Common myeloid progenitor, CD34-positive (primary cell): ENCODE results near the gene NQO2.
"Not testable (repeated sequence)": the region's sequence is repeated elsewhere in the genome, so short reads cannot be mapped to it uniquely, and the experiment has no call there.

Source experiments
- CTCF ChIA-PET: fragments of 350-600 bp; sonication (Branson Sonifier 250); formaldehyde crosslinking; loops from one replicate; lab custom pipeline; 2021; ENCODE audit warnings: antibody characterized with exemption; lab: Charles Lee
- POLR2A ChIA-PET: fragments of 350-600 bp; sonication (Branson Sonifier 250); formaldehyde crosslinking; loops from one replicate; lab custom pipeline; 2021; ENCODE audit warnings: antibody characterized with exemption; lab: Charles Lee
- DNase-seq, 3 donors: peaks; one replicate each; pipeline versions ENCODE4 v3.0.0 to v3.0.0-alpha.2; 2013
- H3K27ac ChIP-seq, 2 experiments: 1 replicate in 1 of 2; 2 replicates in 1 of 2; pipeline ENCODE4 v1.7.0; 2013; ENCODE audit warnings: inconsistent platforms in 2 of 2, low read length in 2 of 2, mild to moderate bottlenecking in 2 of 2, low read depth in 1 of 2, moderate library complexity in 1 of 2; ENCODE audit not compliant: severe bottlenecking in 2 of 2, insufficient read depth in 1 of 2, poor library complexity in 1 of 2
- H3K27me3 ChIP-seq, 5 experiments: replicated peaks in 2 of 5; 1 replicate in 3 of 5; 2 replicates in 2 of 5; pipeline versions ENCODE4 v1.6.1 to v1.7.0; 2013; ENCODE audit warnings: low read length in 4 of 5, mild to moderate bottlenecking in 2 of 5, moderate library complexity in 2 of 5, inconsistent platforms in 1 of 5; ENCODE audit not compliant: insufficient read depth in 5 of 5, control insufficient read depth in 4 of 5
- H3K36me3 ChIP-seq, 4 experiments: 1 replicate in 2 of 4; 2 replicates in 2 of 4; pipeline versions ENCODE4 v1.6.1 to v1.7.0; 2013; ENCODE audit warnings: low read length in 3 of 4, control low read depth in 1 of 4, mild to moderate bottlenecking in 1 of 4; ENCODE audit not compliant: control insufficient read depth in 4 of 4, insufficient read depth in 4 of 4
- H3K4me1 ChIP-seq, 4 experiments: 1 replicate in 3 of 4; 2 replicates in 1 of 4; pipeline versions ENCODE4 v1.6.1 to v1.7.1; 2013; ENCODE audit warnings: low read length in 3 of 4, mild to moderate bottlenecking in 3 of 4, control low read depth in 1 of 4, inconsistent platforms in 1 of 4, moderate library complexity in 1 of 4; ENCODE audit not compliant: control insufficient read depth in 4 of 4, insufficient read depth in 4 of 4; ENCODE audit errors: control extremely low read depth in 1 of 4
- H3K4me3 ChIP-seq, 7 experiments: 1 replicate in 4 of 7; 2 replicates in 3 of 7; pipeline versions ENCODE4 v1.5.1 to v1.7.0; 2013; ENCODE audit warnings: mild to moderate bottlenecking in 7 of 7, low read length in 6 of 7, moderate library complexity in 6 of 7, inconsistent platforms in 2 of 7, low read depth in 2 of 7, control low read depth in 1 of 7; ENCODE audit not compliant: insufficient read depth in 4 of 7, control insufficient read depth in 1 of 7; ENCODE audit errors: extremely low read depth in 1 of 7
- H3K9me3 ChIP-seq, 5 experiments: 1 replicate in 4 of 5; 2 replicates in 1 of 5; pipeline versions ENCODE4 v1.6.1 to v1.7.1; 2013; ENCODE audit warnings: low read length in 4 of 5, mild to moderate bottlenecking in 2 of 5, inconsistent platforms in 1 of 5, low read depth in 1 of 5, moderate library complexity in 1 of 5; ENCODE audit not compliant: control insufficient read depth in 4 of 5, insufficient read depth in 2 of 5; ENCODE audit errors: control extremely low read depth in 1 of 5
- WGBS: methylation state at CpG from one replicate; pipeline ENCODE4 v1.1.5; 2013; ENCODE audit not compliant: insufficient coverage; 5-methylcytosine and 5-hydroxymethylcytosine counted together

The NQO2 gene

DNA sequence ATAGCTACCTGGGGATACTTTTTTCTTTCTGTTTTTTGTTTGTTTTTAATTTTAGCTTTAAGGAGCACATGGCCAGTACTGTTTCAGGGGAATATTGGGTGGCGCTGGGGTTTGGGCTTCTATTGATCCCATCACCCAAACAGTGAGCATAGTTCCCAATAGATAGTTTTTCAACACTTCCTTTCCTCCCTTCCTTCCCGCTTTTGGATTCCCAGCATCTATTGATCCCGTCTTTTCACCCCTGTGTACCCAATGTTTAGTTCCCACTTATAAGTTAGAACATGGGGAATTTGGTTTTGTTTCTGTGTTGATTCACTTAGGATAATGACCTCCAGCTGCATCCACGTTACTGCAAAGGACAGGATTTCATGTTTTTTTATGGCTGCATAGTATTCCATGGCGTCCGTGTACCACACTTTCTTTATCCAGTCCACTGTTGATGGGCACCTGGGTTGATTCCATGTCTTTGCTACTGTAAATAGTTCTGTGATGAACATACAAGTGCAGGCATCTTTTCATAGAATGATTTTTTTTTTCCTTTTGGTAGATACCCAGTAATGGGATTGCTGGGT, 20.1 kb downstream of the NQO2 start:
- Histone ChIP-seq H3K9me3 (no peaks in the 10 kb centered on the region), H3K4me3 (no peak overlapping the region), H3K27ac (no peak overlapping the region), H3K27me3 (no peaks in the 10 kb centered on the region), H3K36me3 (peaks cover 3 to 31% (median 17%) of the 10 kb centered on the region in 4 experiments), H3K4me1 (peaks cover 3 to 39% (median 27%) of the 10 kb centered on the region in 4 experiments)
- WGBS, result 100% methylated on average over 1 of the region's 6 CpGs
- DNase-seq, result no peak
- ChIA-PET CTCF (interaction anchor here (0.8 to 3.2 kb wide), 5 partner anchors 10 to 33 kb away, joined by 3 to 18 read pairs (median 3); no protein-coding TSS in a partner anchor), POLR2A (interaction anchor here (1.0 kb wide), 1 partner anchor 30 kb away, joined by 3 read pairs; no protein-coding TSS in a partner anchor)

DNA sequence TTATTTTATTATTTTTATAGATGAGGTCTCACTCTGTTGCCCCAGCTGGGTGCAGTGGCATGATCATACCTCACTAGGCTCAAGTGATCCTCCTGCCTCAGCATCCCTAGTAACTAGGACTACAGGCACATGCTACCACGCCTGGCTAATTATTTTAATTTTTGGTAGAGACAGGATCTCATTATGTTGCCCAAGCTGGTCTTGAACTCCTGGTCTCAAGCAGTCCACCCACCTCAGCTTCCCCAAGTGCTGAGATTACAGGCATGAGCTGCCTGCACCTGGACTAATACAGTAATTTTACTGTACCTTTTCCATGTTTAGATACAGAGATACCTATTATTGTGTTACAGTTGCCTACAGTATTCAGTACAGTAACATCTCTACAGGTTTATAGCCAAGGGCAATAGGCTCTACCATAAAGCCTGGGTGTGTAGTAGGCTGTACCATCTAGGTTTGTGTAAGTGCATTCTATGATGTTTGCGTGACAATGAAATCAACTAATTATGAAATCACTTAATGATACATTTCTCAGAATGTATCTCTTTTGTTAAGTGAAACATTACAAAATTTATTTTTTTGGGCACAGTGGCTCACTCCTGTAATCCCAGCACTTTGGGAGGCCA, 21.4 kb downstream of the NQO2 start:
- Histone ChIP-seq H3K4me1 (peaks cover 6 to 51% (median 36%) of the 10 kb centered on the region in 4 experiments), H3K36me3 (peaks cover 0 to 19% (median 12%) of the 10 kb centered on the region in 4 experiments)
- CTCF ChIA-PET, result interaction anchor here (0.7 to 3.2 kb wide), 5 partner anchors 11 to 47 kb away, joined by 3 to 18 read pairs (median 4); partner anchors contain the start of gene RIPK1
- H3K9me3 ChIP-seq, DNase-seq, H3K27ac ChIP-seq, POLR2A ChIA-PET, H3K27me3 ChIP-seq, H3K4me3 ChIP-seq: not testable (repeated sequence)
- 100% methylated on average over 1 of the region's 2 CpGs for WGBS

DNA sequence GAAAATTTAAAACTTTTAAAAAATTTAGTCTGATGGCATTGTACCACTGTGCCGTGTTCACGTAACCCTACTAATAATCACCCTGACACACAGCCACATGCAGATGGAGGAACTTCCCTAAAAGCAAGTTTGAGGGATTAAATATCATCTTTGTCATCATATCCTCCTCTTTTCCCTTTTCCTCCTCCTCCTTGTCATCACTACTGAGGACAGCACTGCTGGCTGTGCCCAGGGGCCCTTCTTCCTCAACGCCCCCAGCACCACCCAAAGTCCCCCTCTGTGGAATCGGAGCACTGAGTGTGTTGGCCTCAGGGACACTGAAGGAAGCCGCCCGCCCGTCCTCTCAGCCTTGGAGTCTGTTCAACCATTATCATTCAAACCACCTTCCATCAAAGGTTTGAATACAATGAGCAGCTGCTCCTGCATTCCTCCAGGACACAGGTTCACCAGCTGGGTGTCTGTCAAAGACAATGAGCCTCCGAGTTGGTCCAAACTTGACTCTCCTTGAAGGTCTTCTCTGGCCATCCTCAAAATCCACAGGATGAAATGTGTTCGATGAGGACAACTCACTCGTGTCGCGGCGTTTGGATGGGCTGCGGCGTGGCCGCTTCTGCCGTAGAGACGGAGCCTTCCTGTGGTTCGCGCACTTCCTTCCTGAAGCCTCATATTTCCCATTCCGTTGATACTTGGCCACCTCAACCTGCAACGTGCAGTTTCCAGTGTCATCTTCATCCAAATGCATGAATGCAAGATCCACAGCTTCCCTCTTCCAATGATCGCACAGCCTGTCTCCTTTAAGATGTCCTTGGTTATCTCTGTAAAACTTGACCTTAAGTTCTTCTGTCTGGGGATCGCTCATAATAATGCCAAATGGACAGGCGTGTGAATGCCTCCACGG, 23.3 kb downstream of the NQO2 start:
- Histone ChIP-seq H3K4me3 (peak overlapping the region; percentile 42 to 74 (median 65)), H3K27ac (peak overlapping the region in 1 of 2 experiments; percentile 81), H3K9me3 (no peaks in the 10 kb centered on the region), H3K4me1 (peaks cover 10 to 64% (median 45%) of the 10 kb centered on the region in 4 experiments), H3K27me3 (no peaks in the 10 kb centered on the region), H3K36me3 (peaks cover 0 to 8% (median 5%) of the 10 kb centered on the region in 4 experiments)
- CTCF ChIA-PET, result interaction anchor here (0.9 to 2.8 kb wide), 3 partner anchors 16 to 41 kb away, joined by 3 to 12 read pairs (median 4); partner anchors contain the start of gene NQO2
- peak; percentile 14 to 59 (median 46) for DNase-seq
- POLR2A ChIA-PET, result interaction anchor here (0.9 to 1.8 kb wide), 3 partner anchors 12 to 31 kb away, joined by 3 to 9 read pairs (median 4); no protein-coding TSS in a partner anchor
- 14% methylated on average over 26 of the region's 26 CpGs for WGBS

DNA sequence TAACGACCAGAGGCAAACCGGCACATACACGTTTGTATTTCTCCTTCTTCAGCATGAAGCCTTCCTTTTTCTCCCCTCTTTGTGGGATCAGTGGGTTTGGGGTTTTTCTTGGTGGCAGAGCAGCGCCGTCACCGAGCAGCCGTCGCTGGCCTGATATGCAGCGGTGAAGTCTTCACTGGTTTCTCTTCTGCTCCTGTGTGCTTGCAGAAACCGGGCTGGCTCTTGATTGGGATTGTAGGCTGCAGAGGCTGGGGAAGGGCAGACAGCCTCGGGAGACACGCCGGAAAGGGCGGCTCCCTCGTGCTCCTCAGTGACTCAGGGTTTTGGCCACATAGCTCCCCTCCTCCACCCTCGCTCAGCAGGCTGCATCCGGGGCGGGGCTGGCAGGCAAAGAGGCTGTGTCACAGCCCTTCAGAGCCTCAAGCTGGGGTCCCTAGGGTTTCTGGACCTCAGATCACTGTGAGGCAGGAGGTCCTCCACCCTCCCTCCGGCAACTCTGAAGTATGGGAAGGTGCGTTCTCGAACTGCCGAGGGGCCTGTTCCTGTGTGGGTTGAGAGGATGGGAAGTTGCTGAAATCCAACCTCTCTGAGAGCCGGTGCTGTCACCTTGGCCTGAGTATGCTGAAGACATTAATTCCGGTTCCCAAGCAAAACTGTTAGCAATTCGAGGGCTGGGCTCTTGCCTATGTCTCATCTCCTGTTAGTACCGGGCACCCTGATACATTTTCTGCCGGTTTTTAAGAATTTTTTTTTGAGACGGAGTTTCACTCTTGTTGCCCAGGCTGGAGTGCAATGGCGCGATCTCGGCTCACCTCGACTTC, 24.2 kb downstream of the NQO2 start:
- POLR2A ChIA-PET, result interaction anchor here (0.9 to 1.8 kb wide), 3 partner anchors 12 to 30 kb away, joined by 3 to 9 read pairs (median 4); no protein-coding TSS in a partner anchor
- H3K4me1 ChIP-seq, result peaks cover 10 to 61% (median 42%) of the 10 kb centered on the region in 4 experiments
- CTCF ChIA-PET, result interaction anchor here (0.7 to 3.2 kb wide), 5 partner anchors 15 to 124 kb away, joined by 3 to 12 read pairs (median 6); partner anchors contain the start of gene NQO2

DNA sequence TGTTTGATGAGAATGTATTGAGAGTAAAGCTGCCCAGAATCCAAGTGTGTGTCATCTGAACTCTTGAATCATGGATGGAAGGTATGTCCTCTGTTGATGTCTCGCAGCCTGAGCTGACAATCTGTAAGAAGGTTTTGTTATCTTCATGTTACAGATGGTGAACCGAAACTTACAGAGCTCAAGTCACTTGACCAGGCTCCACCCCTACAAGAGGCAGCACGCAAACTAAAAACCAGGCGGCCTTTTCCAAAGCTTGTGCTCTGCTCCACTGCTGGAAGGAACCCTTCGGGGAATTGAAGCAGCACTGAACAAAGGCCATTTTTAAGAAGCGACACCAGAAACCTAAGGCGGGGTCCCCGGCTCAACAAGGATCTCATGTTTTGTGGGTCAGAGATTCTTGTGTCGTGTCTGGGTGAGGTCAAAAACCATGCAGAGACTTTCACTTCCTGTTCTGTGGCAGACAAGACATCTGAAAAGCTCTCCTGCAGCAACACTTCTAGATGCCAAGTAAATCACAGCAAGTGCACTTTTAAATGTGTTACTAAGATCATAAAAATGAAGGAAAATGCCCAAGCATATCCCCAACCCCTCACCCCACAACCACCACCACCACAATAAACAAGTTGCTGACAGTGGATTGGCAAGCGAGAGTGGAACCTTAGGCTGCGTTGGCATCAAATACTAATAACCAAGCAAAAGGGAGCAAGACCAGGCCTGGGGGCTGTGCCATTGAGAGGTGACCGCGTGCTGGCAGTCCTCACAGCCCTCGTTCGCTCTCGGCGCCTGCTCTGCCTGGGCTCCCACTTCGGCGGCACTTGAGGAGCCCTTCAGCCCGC, 27.3 kb downstream of the NQO2 start:
- H3K27me3 ChIP-seq, result no peaks in the 10 kb centered on the region
- CTCF ChIA-PET, result interaction anchor here (0.7 to 3.5 kb wide), 9 partner anchors 9 to 135 kb away, joined by 3 to 18 read pairs (median 3); no protein-coding TSS in a partner anchor
- WGBS, result 84% methylated on average over 15 of the region's 20 CpGs
- H3K4me1 ChIP-seq, result peaks cover 10 to 53% (median 42%) of the 10 kb centered on the region in 4 experiments
- H3K9me3 ChIP-seq, result no peaks in the 10 kb centered on the region
- DNase-seq, result peak; percentile 22 to 66 (median 44)
- H3K36me3 ChIP-seq, result no peaks in the 10 kb centered on the region
- POLR2A ChIA-PET, result no interaction called here
- no peak overlapping the region for H3K4me3 ChIP-seq
- peak overlapping the region in 1 of 2 experiments; percentile 60 for H3K27ac ChIP-seq

More for the DNA sequence above, 24.2 kb downstream of the NQO2 start:
- H3K4me3 ChIP-seq, result peak overlapping the region; percentile 42 to 74 (median 65)
- peaks cover 0 to 8% (median 5%) of the 10 kb centered on the region in 4 experiments for H3K36me3 ChIP-seq
- no peaks in the 10 kb centered on the region for H3K27me3 ChIP-seq
- DNase-seq, result peak; percentile 93 to 98 (median 97)
- H3K27ac ChIP-seq, result peak overlapping the region; percentile 29 to 81
- WGBS, result 0% methylated on average over 15 of the region's 32 CpGs
- no peaks in the 10 kb centered on the region for H3K9me3 ChIP-seq
